Stimulated activated naive CD4-positive, alpha-beta T cell treated with Interleukin-2 at 50 U/mL for 16 hours (primary cell): Measurements from ENCODE around the gene DOK3.
A peak's percentile ranks its signal among the peaks of the same experiment; 100 is the strongest.
"Not testable (repeated sequence)": the region's sequence is repeated elsewhere in the genome, so short reads cannot be mapped to it uniquely, and the experiment has no call there.

Experiments
- DNase-seq: peaks from one replicate; lab custom pipeline; 2025; lab: John Stamatoyannopoulos, UW

The DOK3 gene

DNA sequence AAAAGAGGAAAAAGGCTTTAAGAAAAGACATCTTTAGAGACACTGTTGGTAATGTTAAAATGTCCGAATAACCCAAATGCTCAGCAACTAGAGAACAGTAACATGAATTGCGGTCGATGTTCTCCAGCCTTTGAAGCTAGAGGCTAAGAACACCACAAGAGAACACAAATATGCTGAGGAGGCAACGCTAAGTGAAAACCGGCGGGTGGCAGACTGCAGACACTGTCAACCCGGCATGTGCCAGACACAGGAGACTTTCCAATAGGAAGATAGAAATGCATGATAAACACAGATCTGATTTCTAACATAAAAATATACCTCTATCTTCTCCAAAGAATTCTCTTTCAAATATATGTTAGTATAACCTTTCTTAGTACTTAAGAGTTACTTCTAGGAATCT lies 25.5 kb upstream of the DOK3 start:
- DNase-seq = no peak

DNA sequence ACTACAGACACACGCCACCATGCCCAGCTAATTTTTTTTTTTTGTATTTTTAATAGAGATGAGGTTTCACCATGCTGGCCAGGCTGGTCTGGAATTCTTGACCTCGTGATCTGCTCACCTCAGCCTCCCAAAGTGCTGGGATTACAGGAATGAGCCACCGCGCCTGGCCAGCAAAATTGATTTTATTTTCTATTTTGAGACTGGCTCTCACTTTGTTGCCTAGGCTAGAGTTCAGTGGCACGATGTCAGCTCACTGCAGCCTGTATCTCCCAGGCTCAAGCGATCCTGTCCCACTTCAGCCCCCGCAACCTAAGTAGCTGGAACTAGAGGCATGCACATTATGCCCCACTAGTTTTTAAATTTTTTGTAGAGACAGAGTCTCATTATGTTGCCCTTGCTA lies 24.8 kb upstream of the DOK3 start:
- DNase-seq = not testable (repeated sequence)

DNA sequence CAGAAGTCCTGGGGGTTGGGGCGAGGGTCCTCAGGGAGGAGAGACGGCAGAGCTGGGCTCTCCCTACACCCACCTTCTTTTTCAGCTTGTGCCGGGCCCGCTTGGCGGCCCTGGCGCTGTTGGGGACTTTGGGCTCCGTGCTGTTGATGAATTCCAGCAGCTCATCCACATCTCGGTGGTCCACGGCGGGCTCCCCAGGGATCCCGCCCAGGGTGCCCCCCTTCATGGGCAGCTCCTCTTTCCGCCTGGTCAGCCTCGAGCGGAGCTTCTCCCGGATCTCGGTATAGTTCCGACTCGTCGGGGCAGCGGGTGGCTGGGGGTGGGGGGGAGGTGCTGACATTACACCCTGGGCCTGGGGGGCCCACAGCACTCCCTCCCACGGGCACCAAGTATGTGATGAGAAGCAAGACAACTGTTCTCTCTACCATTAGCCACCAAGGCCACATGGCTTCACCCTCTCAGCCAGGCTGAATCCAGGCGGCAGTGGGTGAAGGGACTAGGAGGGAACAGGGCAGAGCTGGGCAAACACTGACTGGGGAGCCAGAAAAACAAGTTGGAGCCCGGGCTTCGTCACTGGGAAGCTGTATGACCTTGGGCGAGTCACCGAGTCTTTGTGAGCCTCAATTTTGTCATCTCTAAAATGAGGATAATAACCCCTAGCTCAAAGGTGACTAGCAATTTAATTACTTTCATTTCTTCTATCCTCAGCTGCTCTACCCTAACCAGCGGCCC lies 21.7 kb upstream of the DOK3 start:
- DNase-seq = no peak

DNA sequence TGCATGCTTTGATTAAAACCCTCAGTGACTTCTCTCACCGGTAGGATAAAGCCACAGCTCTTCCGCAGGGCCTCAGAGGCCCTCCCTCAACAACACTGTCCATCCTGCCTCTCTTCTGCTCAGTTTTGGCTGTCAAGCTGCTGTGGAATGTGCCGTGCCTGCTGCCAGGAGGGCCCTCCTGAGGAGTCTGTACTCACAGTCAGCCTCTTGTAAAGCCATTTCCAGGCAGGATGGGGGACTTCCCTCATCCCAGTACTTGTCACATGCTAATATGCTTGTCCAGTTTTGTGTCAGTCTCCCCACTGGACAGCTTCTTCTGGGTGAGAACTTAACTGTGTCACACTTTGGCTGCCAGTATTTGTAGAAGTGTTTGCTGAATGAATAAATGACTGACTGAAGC lies 21.0 kb upstream of the DOK3 start:
- no peak for DNase-seq

DNA sequence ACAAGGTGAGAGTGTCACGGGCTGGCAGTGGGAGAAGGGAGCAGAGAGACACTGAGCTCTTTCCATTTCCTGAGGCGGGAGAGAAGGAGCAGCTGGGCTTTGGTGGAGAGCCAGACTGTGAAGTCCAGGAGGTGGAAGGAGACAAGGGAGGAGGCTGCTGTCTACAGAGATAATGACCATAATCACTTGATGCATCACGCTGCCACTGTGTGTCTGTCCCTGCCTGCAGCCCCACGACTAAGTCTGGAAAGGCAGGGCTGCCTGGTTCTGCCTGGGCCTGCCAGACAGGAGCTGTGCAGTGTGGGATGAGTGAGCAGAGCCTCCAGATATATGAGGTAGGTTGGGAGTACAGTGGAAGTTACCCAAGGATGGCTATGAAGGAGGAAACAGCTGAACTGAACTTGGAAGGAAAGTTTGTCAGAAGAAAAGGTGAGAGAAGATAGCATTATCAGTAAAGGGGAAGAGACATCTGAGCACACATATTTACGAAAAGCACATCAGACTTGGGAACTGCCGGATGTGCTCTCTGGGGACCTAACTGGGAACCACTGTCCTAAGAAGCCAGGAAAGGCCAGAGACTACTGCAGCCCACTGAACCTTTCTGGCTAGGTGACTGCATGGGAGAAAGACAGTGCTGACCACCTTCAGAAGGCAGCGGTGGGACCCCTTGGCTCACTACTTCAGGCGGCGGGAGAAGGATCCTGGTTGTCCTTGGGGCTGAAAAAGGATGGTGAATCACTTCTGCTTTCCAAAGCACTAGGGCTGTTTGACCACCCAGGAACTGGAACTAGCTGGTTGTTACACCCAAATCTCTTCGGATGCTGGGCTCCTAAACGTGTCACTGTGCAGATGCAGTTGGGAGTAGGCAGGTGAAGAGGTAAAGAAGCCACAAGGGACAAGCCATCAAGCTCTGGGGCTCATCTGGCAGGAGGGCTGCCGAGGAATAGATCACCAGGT lies 19.9 kb upstream of the DOK3 start:
- no peak for DNase-seq

DNA sequence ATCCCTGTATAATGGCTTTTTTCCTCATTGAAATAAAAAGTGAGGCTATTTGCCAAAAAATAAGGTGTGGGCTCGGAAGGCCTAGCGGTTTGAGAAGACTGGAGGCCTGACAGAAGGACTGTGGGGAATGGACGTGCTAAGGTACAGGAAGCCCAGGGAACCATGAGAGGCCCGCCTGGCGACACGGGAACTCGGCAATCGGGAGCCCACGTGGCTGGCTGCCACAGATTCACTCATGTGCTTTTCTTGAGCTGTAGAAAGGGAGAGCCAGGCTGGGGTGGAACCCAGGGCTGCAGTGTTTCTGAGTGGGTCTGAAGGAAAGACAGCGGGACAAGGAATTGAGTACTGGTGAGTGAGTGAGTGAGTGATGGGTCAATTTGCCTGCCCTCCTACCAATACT lies 19.0 kb upstream of the DOK3 start:
- DNase-seq = no peak

DNA sequence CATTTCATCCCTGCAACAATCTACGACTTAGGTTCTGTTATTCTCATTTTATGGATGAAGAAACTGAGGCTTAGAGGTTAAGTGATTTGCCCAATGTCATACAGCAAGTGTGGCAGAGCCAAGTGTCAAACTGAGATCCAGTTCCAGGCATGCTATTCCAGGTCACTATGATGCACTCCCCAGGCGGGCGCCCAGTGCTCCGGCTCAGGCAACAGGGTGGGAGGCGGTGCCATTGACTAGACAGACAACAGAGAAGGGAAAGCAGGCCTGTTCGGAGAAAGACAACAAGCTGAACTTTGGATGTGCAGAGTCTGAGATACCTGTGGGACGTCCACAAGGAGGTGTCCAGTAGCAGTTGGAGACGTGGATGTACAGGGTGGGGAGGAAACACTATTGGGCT lies 18.0 kb upstream of the DOK3 start:
- DNase-seq = no peak

DNA sequence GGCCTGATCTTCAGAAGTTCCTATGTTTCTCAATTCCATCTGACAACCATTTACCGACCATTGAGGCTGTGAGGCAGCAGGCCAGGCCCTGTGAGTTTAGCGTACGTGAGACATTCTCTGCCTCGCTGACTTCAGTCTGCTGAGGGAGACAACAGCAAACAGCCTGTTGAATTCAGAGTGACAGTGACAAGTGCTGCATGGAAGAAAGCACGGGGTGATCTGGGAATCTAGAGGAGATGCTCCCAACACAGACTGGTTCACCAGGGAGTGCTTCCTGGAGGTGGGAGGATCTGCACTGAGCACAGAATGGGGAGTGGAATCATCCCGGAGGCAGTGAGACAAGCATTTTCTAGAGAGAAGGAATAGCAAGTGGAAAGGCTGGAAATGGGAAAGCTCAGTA lies 17.2 kb upstream of the DOK3 start:
- DNase-seq = no peak

DNA sequence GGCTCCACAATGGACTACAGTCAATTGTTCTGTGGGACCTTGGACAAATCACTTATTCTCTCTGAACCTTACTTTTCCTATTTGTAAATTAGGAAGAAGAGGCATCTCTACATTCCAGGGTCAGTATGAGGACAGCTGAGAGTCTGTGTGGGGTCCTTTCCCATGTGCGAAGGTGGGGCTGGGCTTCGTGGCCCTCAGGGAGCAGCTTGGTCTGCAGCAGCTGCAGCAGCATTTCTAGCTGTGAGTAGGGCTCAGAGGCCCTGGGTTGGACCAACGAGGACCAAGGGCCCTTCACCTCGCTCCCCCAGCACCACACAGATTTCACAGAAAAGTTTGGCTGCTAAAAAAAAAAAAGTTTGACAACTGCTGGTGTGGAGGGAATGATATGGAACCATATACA lies 16.6 kb upstream of the DOK3 start:
- DNase-seq = no peak

DNA sequence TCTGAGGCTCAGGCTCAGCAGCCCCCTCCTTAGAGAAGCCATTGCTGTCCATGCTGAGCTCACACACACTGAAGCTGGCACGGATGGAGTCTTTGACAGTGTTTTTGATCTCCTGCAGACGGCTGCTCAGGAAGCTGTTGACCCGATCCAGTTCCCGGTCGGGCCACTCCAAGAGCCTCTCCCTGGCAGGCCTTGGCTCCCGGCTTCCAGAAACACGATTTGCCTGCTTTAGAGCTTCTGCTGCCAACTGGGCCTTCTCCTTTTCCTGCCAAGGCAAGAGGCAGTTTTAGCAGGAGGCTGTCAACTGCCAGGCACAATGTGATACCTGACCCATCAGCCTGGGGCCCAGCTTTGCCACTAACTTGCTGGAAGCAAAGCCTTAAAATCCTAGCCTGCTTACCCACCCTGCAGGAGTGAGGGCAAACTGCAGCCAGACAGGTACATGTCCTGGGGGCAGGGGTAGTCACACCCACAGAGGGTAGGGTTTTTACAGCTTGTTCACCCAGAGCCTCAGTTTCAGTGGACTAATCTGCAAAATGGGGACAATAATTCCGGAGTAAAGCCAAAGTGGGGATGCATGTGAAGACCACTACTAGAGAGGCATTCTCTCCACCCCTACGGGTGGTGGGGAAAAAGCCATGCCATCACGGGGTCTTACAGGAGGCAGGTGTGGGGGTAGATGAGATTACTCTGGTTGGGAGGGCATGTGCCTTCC lies 15.5 kb upstream of the DOK3 start:
- DNase-seq = no peak

DNA sequence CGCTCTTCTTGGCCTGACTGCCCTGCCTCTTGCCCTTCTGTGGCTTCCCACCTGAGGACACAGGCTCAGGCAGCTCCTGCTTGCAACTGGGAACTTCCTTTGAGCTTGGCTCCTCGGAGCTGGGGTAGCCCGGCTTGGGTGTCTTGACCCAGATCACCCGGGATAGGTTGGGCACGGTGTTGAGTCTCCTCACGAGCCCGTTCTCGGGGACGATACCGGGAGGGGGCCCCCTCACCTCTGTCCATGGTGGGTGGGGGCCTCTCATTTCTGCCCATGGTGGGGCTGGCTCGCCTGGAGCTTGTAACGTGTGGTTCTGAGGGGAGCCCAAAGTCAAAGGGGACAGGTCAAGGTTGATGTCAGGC lies 14.9 kb upstream of the DOK3 start:
- DNase-seq = no peak

DNA sequence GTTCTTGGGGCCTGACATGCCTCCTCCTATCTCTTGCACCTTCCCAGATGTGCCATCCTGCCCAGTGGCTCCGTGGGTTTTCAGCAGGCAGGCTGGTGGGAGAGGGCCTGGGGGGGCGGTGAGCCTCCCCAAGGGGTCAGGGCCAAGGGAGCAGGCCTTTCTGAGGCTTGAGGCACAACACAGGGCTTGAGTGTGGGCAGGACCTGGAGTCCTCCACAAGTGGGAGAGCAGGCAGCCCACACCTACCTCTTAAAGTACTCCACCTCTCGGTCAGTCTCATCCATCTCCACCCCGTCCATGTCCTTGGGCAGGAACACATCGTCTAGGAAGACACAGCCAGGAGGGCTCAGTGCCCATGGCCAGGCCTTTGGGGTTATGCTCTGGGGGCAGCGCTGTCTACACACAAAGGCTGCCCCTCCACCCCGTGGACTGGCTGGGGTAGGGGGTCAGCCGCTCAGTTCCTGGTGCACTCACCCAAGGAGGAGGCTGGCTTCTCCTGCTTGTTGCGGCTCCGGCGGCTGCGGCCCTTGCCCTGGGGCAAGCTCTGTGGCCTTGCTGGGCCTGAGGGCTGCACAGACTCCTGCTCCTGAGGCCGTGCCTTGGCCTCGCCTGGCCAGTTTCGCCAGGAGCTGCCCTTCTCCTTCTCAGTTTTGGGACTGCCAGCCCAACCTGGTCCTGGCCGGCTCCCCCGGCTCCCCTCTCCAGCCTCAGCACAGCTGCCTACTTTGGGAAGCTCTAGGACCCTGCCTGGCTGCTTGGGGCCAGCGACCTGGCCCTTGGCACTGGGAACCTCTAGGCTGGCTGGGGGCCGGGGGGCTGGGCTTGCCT lies 14.3 kb upstream of the DOK3 start:
- no peak for DNase-seq

DNA sequence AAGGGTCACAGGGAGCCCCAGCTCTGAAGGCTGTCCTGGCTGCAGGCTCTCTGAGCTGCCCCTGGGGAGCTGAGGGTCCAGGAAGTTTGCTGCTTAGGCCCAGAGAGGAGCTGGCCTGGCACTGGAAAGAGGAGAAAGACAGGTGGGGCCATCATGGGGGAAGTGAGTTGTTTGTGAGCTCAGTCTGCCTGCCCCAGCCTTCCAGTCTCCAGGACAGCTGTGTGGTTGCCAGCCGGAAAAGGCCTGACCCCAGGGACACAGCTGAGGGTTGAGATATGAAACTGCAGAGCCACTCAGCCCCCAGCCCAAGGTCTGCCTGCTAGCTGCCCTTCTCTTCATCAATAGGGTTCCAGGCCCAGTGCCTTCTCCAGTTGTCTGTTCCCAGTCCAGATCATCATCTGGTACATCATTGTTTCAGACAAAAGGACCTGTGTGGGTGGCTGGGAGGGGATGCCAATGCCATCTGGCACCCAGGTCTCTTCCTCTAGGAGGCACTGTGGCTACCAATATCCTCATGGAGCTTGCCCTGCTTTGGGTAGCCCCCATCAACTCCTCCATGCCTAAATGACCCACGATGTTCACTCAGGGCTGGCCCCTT lies 11.4 kb upstream of the DOK3 start:
- no peak for DNase-seq

DNA sequence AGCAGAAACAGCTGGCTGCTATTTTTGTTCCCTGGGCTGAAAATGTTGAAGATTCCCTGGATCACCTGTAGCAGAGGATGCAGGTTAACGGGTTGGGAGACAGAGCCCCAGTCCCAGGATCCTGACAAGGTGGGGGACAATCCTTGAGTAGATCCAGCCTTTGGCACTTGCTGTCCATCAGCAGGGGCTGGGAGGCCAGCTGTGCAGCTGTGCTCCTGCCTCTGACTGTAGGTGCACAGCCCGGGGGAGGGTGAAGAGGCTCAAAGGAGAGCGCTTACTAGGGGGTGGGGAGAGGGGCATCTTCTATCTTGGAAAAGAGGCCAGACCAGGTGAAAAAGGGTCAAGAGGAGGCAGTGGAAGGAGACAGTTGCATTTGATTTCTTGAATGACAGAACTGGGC lies 10.6 kb upstream of the DOK3 start:
- DNase-seq = no peak

DNA sequence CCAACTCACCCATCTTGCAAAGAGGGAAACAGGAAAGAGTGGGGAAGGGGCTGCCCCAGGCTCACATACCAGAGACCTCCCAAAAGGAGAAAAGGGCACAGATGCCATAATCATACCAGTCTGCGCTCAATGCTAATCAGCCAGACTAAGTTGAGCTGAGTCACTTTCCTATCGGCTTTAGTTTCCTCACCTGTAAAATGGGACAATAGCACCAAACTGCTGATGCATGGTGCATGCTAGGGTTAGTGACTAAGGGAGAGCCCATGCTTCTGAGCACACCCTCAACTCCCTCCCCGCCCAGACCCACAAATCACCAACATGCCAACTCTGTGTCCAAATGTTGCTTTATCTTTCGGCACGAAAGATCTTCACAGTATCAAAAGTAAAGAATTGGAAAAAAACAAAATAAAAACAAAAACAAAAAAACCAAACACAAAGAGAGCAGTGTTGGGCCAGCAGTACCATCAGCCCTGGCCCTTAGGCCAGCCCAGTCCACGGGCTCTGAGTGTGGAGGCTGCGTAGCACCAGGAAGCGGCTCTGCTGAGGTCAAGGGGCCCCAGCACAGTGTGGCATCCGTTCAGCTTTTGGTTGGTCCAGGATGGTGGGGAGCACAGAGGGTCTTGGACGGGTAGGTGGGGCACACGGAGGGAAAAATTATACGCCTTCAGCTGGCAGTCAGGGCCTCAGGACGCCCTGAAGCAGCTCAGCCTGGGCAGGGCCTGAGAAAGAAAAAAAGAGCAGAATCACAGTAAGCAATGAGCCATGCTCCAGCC lies 10.0 kb upstream of the DOK3 start:
- no peak for DNase-seq

DNA sequence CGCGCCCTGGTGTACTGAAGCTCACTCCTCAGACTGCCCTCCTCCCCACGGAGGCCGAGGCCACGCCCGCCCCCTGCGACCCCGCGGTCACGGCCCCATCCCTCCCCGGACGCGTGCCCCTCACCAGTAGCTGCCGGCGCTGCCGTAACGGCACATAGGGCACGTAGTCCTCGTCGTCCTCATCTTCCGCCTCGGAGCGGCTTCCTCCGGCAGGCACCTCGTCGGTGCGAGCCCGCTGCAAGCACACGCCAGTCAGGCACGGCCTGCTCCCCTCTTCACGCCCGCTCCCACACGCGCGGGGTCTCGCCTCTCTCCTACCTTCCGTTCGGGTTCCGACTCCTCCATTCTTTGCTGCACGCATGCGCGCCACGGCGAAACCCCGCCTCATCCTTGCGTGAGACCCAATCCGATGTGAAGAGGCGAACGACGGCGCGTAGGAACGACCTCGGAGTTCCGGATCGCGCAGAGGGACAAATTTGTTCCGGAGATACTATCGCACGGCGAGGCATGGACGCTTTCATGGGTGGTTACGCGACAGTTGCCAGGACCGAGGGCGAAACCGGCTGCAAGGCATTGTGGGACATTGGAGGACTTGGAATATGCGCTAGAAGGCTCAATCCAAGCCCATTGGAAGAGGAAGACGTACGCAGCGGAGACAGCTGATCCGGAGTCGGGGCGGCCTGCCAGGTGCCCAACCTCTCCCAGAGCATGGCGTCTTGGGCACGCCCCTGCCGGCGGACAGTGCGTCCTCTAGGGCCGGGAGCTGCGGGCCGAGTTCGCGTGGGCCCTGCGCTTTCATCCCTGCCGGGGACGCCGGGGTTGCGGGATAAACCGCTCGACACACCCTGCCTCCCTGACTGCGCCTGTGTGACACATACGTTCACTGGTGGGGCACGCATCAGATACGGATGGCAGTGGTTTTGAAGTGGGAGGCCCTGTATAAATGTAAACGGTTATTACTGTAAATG lies 7.3 kb upstream of the DOK3 start, which contains the start of gene DDX41:
TSS of gene DDX41 (minus strand) at position 361 of the 968 bp plus-strand sequence. CDS start at position 345, 16 bp downstream.
- DNase-seq = peak; percentile 95

DNA sequence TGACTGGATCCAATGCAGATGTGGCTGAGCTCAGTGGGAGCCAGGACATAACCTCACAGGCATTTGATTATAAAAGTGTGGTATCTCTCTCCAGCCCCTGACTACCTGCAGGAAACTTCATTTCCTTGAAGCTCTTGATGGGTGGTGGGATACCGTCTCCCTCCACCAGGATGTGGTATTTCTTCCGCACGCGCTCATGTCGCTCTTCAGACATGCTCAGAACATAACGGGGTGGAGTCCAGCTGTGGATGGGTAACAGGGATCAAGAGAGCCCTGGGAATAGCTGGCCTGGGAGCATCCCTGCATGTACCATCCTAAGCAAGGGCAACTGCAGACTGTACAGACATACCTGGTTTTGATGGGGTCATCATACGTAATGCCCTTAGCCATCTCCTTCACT lies 6.0 kb upstream of the DOK3 start:
- DNase-seq = no peak

DNA sequence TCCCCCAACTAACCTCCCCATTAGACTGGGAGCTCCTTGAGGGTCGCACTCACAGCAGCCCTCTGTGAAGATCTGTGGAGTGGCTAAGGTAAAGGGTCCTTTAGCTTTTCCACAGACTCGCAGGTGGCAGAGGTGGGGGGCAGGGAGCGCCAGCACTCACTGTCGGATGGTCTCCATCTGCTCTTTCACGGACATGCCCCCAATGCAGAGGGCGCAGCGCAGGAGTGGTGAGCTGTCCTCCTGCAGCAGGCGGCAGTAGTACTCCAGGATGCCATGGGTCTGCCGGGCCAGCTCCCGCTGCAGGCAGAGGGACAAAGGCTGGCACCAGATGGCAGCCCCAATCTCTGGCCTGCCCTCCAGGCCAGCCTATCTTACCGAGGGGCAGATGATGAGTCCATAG lies 4.9 kb upstream of the DOK3 start:
- DNase-seq = no peak

DNA sequence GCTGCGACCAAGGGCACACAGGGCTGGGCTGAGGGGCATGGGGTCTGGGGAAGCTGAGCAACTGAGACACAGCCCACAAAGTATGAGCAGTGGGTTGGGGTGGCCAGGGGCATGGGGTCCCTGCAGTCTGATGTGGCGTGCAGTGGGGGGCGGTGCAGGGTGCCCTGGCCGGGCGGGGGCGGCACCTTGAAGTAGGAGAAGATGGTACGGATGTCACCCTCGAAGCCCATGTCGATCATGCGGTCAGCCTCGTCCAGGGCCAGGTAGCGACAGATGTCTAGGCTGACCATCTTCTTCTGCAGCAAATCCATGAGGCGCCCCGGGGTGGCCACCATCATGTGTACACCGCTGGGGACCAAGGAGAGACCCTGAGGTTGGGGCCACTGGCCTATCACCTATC lies 3.9 kb upstream of the DOK3 start:
- no peak for DNase-seq
